H1 (cell line): ENCODE measurements around the gene OSBPL9. TPM values are rescaled to one million over a fixed set of nuclear protein-coding genes. Genes with fewer than 3 reads are reported as not detected.

ENCODE experiments used
- JUND ChIP-seq: IDR thresholded peaks from 2 replicates; pipeline ENCODE4 v1.6.1; 2011; ENCODE audit warnings: mild to moderate bottlenecking, improper control_type of control experiment, low read length
- RFX5 ChIP-seq: IDR thresholded peaks from 2 replicates; pipeline ENCODE4 v1.6.1; 2011; ENCODE audit warnings: low read depth, low read length, improper control_type of control experiment, borderline replicate concordance
- polyA plus RNA-seq, 7 experiments: library from polyadenylated mRNA; depleted of rRNA in 3 of 7; stranded (reverse) in 5 of 7; unstranded in 2 of 7; fragments of >200 nt in 5 of 7; fragments of 200-250 nt in 2 of 7; gene quantifications; 1 replicate in 5 of 7; 2 replicates in 1 of 7; 4 replicates in 1 of 7; pipeline versions ENCODE4 v1.2.1 to v1.2.3, GENCODE V29; 2011 to 2013; ENCODE audit warnings: missing spikeins in 2 of 7, mixed read lengths in 2 of 7
- total RNA-seq: library from RNA; stranded (reverse); fragmentation: NEBNext Ultra II Directional; extraction: Animal tissue kit (Norgen Biotek cat#: 25700); gene quantifications from 2 replicates; pipeline ENCODE4 v1.2.1, GENCODE V29; 2021
- TF ChIP-seq, protein P1 (sequence below): fragments of 300-600 bp; sonication (generic); IDR thresholded peaks from 2 replicates; pipeline ENCODE4 v1.7.1; 2012; ENCODE audit warnings: low read length, moderate library complexity, mild to moderate bottlenecking, inconsistent platforms; ENCODE audit not compliant: insufficient replicate concordance

OSBPL9 gene
- total and polyA plus RNA-seq, 2 of the 8 experiments (the other 6 are each of a cell fraction or from before 2014, with no cell fraction given), result 58.2 to 71.6 TPM

DNA sequence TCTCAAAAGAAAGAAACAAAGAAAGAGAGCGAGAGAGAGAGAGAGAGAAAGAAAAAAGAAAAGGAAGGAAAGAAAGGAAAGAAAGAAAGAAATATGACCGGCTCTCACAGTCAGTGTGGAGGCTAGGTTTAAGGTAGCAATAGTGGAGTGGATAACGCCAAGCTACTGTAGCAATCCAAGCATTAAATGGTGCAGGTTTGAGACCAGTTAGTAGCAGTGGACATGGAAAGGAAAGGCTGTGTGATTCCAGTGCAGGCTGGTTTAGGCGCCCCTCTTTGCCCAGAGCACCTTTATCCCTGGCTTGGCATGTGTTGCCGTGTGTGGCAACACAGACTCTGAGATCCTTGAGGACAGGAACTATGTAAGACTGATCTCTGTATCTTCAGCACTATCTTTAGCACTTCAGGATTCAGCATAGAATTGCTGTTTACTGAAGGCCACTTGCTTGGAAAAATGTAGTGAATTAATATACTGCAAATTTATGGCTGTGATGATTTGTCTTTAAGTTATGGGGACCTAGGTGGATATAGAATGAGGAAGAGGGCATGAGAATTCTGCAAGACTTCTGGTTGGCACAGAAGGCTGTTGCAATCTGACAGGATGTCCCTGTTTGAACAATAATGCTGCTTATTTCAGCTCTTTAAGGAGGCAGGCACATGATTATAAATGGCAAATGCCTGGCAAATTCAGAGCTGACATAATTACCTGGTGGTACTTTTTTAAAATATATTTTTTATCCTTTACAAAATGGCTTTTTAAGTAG lies 10.8 kb upstream of the OSBPL9 start (continued):
- TF ChIP-seq, protein P1, sequence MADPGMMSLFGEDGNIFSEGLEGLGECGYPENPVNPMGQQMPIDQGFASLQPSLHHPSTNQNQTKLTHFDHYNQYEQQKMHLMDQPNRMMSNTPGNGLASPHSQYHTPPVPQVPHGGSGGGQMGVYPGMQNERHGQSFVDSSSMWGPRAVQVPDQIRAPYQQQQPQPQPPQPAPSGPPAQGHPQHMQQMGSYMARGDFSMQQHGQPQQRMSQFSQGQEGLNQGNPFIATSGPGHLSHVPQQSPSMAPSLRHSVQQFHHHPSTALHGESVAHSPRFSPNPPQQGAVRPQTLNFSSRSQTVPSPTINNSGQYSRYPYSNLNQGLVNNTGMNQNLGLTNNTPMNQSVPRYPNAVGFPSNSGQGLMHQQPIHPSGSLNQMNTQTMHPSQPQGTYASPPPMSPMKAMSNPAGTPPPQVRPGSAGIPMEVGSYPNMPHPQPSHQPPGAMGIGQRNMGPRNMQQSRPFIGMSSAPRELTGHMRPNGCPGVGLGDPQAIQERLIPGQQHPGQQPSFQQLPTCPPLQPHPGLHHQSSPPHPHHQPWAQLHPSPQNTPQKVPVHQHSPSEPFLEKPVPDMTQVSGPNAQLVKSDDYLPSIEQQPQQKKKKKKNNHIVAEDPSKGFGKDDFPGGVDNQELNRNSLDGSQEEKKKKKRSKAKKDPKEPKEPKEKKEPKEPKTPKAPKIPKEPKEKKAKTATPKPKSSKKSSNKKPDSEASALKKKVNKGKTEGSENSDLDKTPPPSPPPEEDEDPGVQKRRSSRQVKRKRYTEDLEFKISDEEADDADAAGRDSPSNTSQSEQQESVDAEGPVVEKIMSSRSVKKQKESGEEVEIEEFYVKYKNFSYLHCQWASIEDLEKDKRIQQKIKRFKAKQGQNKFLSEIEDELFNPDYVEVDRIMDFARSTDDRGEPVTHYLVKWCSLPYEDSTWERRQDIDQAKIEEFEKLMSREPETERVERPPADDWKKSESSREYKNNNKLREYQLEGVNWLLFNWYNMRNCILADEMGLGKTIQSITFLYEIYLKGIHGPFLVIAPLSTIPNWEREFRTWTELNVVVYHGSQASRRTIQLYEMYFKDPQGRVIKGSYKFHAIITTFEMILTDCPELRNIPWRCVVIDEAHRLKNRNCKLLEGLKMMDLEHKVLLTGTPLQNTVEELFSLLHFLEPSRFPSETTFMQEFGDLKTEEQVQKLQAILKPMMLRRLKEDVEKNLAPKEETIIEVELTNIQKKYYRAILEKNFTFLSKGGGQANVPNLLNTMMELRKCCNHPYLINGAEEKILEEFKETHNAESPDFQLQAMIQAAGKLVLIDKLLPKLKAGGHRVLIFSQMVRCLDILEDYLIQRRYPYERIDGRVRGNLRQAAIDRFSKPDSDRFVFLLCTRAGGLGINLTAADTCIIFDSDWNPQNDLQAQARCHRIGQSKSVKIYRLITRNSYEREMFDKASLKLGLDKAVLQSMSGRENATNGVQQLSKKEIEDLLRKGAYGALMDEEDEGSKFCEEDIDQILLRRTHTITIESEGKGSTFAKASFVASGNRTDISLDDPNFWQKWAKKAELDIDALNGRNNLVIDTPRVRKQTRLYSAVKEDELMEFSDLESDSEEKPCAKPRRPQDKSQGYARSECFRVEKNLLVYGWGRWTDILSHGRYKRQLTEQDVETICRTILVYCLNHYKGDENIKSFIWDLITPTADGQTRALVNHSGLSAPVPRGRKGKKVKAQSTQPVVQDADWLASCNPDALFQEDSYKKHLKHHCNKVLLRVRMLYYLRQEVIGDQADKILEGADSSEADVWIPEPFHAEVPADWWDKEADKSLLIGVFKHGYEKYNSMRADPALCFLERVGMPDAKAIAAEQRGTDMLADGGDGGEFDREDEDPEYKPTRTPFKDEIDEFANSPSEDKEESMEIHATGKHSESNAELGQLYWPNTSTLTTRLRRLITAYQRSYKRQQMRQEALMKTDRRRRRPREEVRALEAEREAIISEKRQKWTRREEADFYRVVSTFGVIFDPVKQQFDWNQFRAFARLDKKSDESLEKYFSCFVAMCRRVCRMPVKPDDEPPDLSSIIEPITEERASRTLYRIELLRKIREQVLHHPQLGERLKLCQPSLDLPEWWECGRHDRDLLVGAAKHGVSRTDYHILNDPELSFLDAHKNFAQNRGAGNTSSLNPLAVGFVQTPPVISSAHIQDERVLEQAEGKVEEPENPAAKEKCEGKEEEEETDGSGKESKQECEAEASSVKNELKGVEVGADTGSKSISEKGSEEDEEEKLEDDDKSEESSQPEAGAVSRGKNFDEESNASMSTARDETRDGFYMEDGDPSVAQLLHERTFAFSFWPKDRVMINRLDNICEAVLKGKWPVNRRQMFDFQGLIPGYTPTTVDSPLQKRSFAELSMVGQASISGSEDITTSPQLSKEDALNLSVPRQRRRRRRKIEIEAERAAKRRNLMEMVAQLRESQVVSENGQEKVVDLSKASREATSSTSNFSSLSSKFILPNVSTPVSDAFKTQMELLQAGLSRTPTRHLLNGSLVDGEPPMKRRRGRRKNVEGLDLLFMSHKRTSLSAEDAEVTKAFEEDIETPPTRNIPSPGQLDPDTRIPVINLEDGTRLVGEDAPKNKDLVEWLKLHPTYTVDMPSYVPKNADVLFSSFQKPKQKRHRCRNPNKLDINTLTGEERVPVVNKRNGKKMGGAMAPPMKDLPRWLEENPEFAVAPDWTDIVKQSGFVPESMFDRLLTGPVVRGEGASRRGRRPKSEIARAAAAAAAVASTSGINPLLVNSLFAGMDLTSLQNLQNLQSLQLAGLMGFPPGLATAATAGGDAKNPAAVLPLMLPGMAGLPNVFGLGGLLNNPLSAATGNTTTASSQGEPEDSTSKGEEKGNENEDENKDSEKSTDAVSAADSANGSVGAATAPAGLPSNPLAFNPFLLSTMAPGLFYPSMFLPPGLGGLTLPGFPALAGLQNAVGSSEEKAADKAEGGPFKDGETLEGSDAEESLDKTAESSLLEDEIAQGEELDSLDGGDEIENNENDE, result no peak
- TF ChIP-seq RFX5 (no peak), JUND (no peak)
